ENCODE measurements around the gene LCE1D.

GRCh38 chr1:152823294-152823693, 26.8 kb downstream of the LCE1D start:
- no peak for TF ChIP-seq POLR2A (IDR thresholded peaks at IDR 0.05; ENCODE audit: low read depth, low read length)
- TF ChIP-seq POLR2AphosphoS5 (IDR thresholded peaks at IDR 0.05; ENCODE audit: low read depth, low read length): no peak

Data from GM12892 (cell line).